Spinal cord (tissue), 10 donors: ENCODE data around the gene SZRD1. TPM values are rescaled to one million over a fixed set of nuclear protein-coding genes. Genes with fewer than 3 reads are reported as not detected.

Experiments
- DNase-seq, 6 donors: peaks; one replicate each; pipeline versions ENCODE4 v3.0.0 to v3.0.0-alpha.2; 2013 to 2015; ENCODE audit warnings: low spot score in 6 of 6, low read depth in 4 of 6
- H3K27ac ChIP-seq: one replicate; pipeline ENCODE4 v1.5.1; 2013; ENCODE audit warnings: low read depth, low read length, control low read depth
- H3K27me3 ChIP-seq: one replicate; pipeline ENCODE4 v1.6.1; 2013; ENCODE audit warnings: low read length; ENCODE audit not compliant: control insufficient read depth, insufficient read depth
- H3K36me3 ChIP-seq: one replicate; pipeline ENCODE4 v1.6.1; 2013; ENCODE audit warnings: low read length; ENCODE audit not compliant: control insufficient read depth, insufficient read depth
- H3K4me1 ChIP-seq: one replicate; pipeline ENCODE4 v1.6.1; 2013; ENCODE audit warnings: low read length; ENCODE audit not compliant: control insufficient read depth, insufficient read depth
- H3K4me3 ChIP-seq: one replicate; pipeline ENCODE4 v1.5.1; 2013; ENCODE audit warnings: low read depth, low read length, control low read depth
- H3K9me3 ChIP-seq: one replicate; pipeline ENCODE4 v1.6.1; 2013; ENCODE audit warnings: low read length; ENCODE audit not compliant: control insufficient read depth, insufficient read depth
- WGBS: methylation state at CpG from one replicate; pipeline ENCODE4 v1.1.5; 2013; ENCODE audit warnings: missing lambda C conversion rate; ENCODE audit not compliant: insufficient coverage; 5-methylcytosine and 5-hydroxymethylcytosine counted together
- polyA plus RNA-seq, 2 donors: library from polyadenylated mRNA; unstranded; fragments of 120-200 nt; gene quantifications; one replicate each; pipeline ENCODE4 v1.2.1, GENCODE V29; 2013; ENCODE audit not compliant: insufficient read length in 2 of 2
- total RNA-seq, 2 donors: library from RNA; depleted of rRNA in 1 of 2; stranded (reverse); fragments of 120-200 nt in 1 of 2; fragments of >200 nt in 1 of 2; gene quantifications; one replicate each; pipeline versions ENCODE4 v1.2.3 to v1.2.4, GENCODE V29; 2013 to 2014
- donor health status: healthy.

The SZRD1 gene
- total and polyA plus RNA-seq, 4 donors = 13.1 to 77.5 (median 69.1) TPM

DNA sequence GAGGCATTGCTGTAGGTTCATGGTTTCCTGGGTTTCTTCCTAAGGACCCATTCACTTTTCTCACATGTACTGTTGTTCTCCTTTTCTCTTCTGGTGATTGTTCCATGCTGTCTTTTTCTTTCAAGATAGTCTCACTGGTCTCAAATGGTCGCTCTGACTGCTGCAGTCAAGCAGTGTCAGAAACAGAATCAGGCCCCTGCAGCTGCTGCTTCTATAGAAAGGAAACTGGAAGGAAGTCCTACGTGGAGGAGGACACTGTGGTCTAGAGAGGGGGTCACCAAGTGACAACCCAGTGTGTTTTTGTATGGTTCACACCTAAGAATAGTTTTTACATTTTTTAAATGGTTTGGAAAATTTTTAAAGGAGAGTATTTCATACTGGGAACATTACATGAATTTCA, 75.9 kb downstream of the SZRD1 start:
- peaks cover 28% of the 10 kb centered on the region for H3K4me1 ChIP-seq
- no peak for DNase-seq
- no peaks in the 10 kb centered on the region for H3K9me3 ChIP-seq
- no peaks in the 10 kb centered on the region for H3K27me3 ChIP-seq
- WGBS = 60% methylated on average over 1 of the region's 2 CpGs
- no peak overlapping the region for H3K4me3 ChIP-seq
- H3K27ac ChIP-seq = no peak overlapping the region
- peaks cover 45% of the 10 kb centered on the region for H3K36me3 ChIP-seq

DNA sequence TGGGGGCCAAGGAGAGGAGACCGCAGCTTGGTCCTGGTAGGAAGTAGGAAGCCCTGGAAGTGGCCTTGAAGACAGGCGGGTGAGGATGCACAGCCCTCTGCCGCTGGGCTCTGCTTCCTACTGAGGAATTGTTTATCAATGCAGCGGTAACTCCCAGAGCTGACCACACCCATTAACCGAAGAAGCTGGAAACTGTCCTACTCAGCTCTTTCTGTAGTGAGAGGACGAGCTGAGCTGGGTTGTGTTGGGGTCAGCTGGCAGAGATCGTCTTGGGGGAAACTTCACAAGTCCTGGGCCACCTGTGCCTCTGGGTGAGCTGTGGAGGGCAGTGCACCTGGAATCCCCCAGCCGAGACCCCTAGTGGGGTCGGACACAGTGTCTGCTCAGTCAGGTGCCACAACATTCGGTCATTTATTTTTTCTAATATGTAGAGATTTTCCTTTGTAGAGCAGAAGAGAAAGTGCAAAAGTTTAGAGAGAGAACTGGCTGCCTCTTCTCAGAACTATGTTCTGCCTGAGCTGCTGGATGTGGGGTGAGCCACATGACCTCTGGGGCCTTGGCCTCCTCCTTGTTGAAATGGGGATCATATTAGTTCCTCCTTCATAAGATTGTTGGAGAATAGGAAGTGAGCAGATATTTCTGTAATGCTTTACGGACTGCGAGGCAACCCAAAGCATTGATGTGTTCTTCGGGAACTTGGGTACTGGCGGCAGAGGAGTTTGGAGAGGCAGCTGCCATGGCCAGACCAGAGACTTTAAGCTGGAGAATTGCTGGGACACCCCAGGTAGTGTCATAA, 77.1 kb downstream of the SZRD1 start:
- Histone ChIP-seq H3K9me3 (no peaks in the 10 kb centered on the region), H3K36me3 (peaks cover 57% of the 10 kb centered on the region), H3K27me3 (no peaks in the 10 kb centered on the region), H3K27ac (no peak overlapping the region), H3K4me3 (no peak overlapping the region), H3K4me1 (peaks cover 28% of the 10 kb centered on the region)
- DNase-seq = no peak
- WGBS = 84% methylated on average over 13 of the region's 14 CpGs

DNA sequence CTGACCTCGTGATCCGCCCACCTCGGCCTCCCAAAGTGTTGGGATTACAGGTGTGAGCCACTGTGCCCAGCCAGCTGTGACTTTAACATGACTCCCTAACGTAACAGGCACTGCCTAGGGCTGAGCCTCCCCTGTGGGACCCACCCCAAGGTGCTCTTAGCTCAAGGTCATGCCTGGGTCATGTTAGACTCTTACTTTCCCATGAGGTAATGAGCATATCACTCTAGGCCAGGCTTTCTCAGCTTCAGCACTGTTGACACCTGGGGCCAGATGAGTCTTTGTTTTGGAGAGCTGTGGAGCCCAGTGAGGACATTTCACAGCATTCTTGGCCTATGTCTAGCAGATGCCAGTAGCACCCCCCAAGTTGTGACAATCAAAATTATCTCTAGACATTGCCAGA, 78.0 kb downstream of the SZRD1 start:
- H3K27ac ChIP-seq = no peak overlapping the region
- no peak overlapping the region for H3K4me3 ChIP-seq
- no peaks in the 10 kb centered on the region for H3K27me3 ChIP-seq
- no peak for DNase-seq
- H3K4me1 ChIP-seq = peaks cover 27% of the 10 kb centered on the region
- WGBS = 93% methylated on average over 4 of the region's 4 CpGs
- peaks cover 64% of the 10 kb centered on the region for H3K36me3 ChIP-seq
- H3K9me3 ChIP-seq = no peaks in the 10 kb centered on the region

DNA sequence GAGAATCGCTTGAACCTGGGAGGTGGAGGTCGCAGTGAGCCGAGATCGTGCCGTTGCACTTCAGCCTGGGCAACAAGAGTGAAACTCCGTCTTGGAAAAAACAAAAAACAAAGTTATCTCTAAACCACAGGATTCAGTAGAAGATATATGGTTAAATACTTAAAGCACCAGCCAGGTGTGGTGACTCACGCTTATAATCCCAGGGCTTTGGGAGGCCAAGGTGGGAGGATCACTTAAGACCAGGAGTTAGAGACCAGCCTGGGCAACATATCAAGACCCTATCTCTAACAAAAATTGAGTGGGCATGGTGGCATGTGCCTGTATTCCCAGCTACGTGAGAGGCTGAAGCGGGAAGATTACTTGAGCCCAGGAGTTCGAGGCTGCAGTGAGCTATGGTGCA, 79.1 kb downstream of the SZRD1 start:
- H3K36me3 ChIP-seq = peaks cover 71% of the 10 kb centered on the region

DNA sequence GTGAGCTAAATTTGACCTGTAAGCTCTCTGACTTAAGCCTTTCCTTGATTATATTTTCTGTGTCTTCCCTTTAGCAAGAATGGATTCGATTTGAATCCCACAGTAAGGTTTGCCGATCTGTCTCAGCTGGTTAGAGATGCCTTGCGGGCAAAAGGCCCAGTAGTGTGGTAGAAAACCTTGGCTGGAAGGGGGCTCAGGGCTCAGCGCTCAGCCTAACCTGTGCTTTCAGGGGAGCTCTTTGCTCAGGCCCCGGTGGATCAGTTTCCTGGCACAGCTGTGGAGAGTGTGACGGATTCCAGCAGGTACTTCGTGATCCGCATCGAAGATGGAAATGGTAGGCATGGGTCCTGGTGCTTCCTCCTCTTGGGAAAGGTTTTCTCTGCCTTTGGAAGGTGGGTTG, 80.6 kb downstream of the SZRD1 start:
- H3K27ac ChIP-seq = no peak overlapping the region
- H3K4me3 ChIP-seq = no peak overlapping the region
- no peaks in the 10 kb centered on the region for H3K9me3 ChIP-seq
- no peak for DNase-seq
- no peaks in the 10 kb centered on the region for H3K27me3 ChIP-seq
- H3K4me1 ChIP-seq = peaks cover 10% of the 10 kb centered on the region
- 93% methylated on average over 9 of the region's 9 CpGs for WGBS
- H3K36me3 ChIP-seq = peaks cover 78% of the 10 kb centered on the region

More for the DNA sequence above, 79.1 kb downstream of the SZRD1 start:
- DNase-seq = no peak
- H3K27me3 ChIP-seq = no peaks in the 10 kb centered on the region
- WGBS = 100% methylated on average over 4 of the region's 10 CpGs
- H3K4me1 ChIP-seq = peaks cover 21% of the 10 kb centered on the region
- no peak overlapping the region for H3K4me3 ChIP-seq
- no peaks in the 10 kb centered on the region for H3K9me3 ChIP-seq
- H3K27ac ChIP-seq = no peak overlapping the region

Other genes with a start within 250 kb of the SZRD1 start
- 1 to 10 TPM; 4.4 to 5.0 TPM for gene EPHA2, start 211.2 kb upstream of the SZRD1 start, total RNA-seq
- 1 to 10 TPM; 2.4 to 3.7 TPM for gene EPHA2, start 211.2 kb upstream of the SZRD1 start, polyA plus RNA-seq
- 1 to 10 TPM; 1.6 to 2.8 TPM for gene ARHGEF19, start 154.6 kb upstream of the SZRD1 start, total RNA-seq
- 1 to 10 TPM; 2.3 to 5.1 TPM for gene ARHGEF19, start 154.6 kb upstream of the SZRD1 start, polyA plus RNA-seq
- gene CPLANE2, start 130.1 kb upstream of the SZRD1 start, total RNA-seq = 10 to 100 TPM; 12.1 to 13.3 TPM
- gene CPLANE2, start 130.1 kb upstream of the SZRD1 start, polyA plus RNA-seq = 10 to 100 TPM; 12.2 to 14.3 TPM
- 10 to 100 TPM; 22.8 to 27.8 TPM for gene FBXO42, start 14.8 kb upstream of the SZRD1 start, total RNA-seq
- 10 to 100 TPM; 27.2 to 29.2 TPM for gene FBXO42, start 14.8 kb upstream of the SZRD1 start, polyA plus RNA-seq
- under 1 TPM in 1 of 2 donors, not detected in 1; 0.17 TPM for gene SPATA21, start 70.2 kb downstream of the SZRD1 start, total RNA-seq
- under 1 TPM in 1 of 2 donors, not detected in 1; 0.59 TPM for gene SPATA21, start 70.2 kb downstream of the SZRD1 start, polyA plus RNA-seq
- 10 to 100 TPM; 45.3 to 96.6 TPM for gene NECAP2, start 73.5 kb downstream of the SZRD1 start, total RNA-seq
- 10 to 100 TPM; 56.3 to 61.5 TPM for gene NECAP2, start 73.5 kb downstream of the SZRD1 start, polyA plus RNA-seq
- over 10,000 TPM in 1 of 2 donors, 1,000 to 10,000 TPM in 1; 4,182 to 29,651 TPM for gene RNU1-1, start 147.0 kb downstream of the SZRD1 start, total RNA-seq
- 1 to 10 TPM in 1 of 2 donors, not detected in 1; 1.2 TPM for gene RNU1-1, start 147.0 kb downstream of the SZRD1 start, polyA plus RNA-seq
- gene NBPF1, start 246.3 kb downstream of the SZRD1 start, total RNA-seq = 10 to 100 TPM; 78.3 to 79.7 TPM
- 100 to 1,000 TPM in 1 of 2 donors, 10 to 100 TPM in 1; 66.5 to 112 TPM for gene NBPF1, start 246.3 kb downstream of the SZRD1 start, polyA plus RNA-seq